NCI-H1930 (cell line): ENCODE results near the gene MOCS2.

Source experiments
- DNase-seq, 2 experiments: peaks; one replicate each; lab custom pipeline; 2025; lab: John Stamatoyannopoulos, UW

Gene MOCS2

DNA sequence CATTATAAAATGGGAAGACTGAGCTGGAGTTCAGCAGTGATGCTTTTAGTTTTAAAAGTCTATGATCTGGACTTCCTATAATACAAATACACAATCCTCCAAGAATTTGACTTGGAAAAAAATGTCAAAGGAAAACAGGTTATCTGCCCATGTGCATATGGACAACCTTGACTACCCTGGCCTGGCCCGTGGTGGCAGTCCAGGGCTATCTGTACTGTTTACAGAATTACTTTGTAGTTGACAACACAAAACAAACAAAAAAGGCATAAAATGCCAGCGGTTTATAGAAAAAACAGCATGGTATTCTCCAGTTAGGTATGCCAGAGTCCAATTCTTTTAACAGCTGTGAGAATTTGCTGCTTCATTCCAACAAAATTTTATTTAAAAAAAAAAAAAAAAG, 17.3 kb downstream of the MOCS2 start:
- DNase-seq: no peak

DNA sequence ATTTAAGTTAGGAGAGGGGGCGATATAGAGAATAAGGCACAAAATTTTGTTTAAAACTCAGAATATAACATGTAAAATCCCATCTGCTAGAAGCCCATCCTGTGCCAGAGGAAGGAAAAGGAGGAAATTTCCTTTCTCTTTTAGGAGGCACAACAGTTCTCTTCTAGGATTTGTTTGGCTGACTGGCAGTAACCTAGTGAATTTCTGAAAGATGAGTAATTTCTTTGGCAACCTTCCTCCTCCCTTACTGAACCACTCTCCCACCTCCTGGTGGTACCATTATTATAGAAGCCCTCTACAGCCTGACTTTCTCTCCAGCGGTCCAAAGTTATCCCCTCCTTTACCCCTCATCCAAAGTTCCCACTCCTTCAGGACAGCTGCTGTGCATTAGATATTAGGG, 18.3 kb downstream of the MOCS2 start:
- DNase-seq: no peak

DNA sequence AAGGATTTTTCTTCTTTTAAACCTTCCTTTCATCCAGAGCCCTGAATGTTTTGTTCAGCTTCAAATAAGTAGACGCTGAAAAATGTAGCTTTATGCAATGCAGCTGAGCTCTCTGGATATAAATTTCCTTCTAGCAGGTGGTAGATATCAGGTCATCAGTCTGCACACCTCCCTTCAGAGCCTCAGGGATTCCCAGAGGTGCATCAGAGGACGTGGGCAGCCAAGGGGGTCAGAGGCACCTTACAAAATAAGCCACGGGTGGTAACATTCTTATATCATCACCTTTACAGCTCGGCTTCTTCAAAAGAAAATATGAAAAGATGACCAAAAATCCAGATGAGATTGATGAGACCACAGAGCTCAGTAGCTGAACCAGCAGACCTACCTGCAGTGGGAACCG, 19.3 kb downstream of the MOCS2 start:
- no peak for DNase-seq

DNA sequence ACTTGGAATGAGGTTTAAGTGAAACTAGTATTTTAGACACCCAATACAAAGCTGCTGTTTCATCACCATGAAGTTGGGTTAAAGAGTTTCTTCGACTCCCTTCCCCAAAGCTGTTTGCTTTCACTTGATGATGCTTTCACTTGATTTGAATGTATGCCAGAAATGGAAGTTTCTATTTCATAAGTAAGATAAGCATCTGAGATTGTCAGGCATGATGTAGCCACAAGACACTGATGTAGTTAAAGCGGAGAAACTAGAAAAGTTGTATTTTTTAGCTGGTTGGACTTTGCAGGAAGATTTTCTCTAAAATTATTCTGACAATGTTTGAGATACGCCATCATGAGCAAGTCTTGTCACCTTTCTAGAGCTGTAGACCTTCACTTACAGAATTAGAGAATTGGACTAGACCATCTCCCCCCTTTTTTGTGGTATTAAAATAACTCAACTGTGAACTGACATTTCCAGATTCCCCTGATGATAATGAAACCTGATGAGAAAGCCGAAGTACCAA, 20.0 kb downstream of the MOCS2 start:
- DNase-seq: no peak

DNA sequence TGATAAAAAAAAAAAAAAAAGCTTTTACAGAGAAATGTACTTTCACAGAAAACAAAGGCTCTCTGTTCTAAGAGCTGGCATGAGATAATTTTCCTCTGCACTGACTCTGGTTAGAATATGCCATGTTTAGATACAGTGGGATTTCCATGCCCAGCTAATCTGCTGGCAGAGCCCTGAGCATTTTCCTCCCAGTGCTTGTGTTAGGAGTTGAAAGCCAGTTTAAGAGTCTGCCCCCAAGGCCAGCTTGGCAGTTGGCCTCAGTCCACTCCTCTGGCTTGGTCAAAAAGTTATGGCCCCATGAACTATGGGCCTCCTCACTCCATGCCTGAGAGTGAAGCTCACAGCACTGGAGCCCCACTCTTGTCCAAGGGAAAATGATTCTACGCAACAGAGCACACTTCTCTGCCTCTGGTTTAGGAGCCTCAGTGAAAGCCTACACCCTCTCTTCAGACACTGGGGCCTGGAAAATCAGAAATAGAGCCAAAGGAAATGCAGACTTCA, 21.9 kb downstream of the MOCS2 start:
- no peak for DNase-seq

DNA sequence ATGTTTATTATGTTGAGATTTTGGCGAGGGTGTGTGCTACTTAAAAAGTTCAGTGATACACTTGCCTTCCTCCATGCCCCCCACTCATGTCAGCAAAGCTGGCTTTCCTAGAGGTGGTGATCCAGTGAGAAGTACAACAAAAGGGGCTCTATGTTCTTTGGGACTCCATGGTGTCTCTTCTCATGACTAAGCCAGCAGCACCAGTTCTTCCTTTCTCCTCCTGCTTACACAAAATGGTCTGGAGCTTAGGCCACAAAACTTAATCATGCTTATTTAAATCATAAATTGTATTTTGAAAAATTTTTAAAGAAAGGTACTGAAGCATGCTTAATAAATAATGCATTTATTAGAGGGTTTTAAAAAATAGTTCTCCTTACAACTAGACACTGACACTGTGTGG, 22.4 kb downstream of the MOCS2 start:
- no peak for DNase-seq

DNA sequence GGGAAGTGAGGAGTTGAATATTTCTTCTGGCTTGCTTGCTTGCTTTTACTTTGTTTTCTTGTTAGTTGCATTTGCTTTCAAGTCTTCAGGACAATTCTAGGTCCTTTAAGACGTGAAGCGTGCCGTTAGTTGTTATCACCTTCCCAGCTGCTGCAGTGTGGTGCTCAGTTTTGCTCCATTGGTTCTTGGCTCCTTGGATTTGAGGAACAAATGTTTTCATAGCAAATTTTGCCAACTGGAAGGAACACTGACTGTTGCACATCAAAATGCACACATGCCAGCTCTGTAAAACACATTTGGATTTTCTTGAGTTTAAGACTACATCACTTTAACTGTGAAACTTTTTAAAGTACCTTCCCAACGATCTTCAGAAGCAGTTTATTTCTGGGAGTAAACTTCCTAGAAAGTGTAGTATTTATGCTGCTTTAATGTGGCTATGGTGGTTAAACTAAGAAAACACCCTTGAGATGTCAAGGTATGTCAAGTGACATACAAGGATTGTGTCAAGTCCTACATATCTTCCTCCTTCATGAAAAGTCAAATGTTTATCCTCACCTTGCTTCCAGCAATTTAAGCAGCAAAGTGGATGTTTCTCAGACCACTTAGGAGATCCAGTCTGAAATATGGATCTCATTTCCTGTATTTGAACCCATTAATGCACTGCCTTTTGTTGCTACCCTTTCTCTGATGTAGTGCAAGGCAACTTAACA, 24.9 kb downstream of the MOCS2 start:
- DNase-seq: no peak

DNA sequence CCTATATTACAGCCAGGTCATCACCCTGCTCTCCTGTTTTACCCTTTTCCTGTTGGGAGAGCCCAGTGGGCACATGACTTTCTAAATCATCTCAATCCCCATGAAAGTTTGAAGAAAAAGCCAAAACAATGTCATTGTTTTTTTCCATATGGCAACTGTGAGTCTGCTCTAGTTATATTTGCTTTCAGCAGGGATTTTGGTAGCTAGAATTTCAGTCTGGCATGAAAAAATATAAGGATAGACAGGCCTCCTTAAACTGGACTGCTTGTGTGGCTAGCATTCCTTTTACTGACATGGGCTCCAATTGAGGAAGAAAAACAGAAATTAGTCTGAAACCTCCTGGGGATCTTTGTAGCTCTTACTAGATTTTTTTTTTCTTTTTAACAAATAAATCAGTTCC, 25.6 kb downstream of the MOCS2 start:
- no peak for DNase-seq

DNA sequence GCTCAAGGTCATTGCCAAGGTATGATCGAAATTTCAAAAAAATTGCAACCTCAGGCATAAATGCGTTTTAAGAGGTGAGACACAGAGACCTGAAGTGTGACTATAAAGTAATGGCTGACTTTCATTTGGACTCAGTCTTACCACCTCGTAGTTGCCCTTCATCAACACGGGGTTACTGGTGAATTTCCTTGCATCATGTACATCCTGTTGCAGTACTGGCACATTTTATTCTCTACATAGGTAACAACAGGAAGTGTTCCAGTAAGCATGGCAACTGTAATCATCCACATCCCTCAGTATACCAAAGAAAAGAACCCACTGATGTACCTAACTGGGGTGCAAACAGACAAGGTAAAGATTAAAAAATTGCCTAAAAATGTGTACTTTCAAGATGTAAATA, 29.3 kb downstream of the MOCS2 start:
- DNase-seq: no peak

DNA sequence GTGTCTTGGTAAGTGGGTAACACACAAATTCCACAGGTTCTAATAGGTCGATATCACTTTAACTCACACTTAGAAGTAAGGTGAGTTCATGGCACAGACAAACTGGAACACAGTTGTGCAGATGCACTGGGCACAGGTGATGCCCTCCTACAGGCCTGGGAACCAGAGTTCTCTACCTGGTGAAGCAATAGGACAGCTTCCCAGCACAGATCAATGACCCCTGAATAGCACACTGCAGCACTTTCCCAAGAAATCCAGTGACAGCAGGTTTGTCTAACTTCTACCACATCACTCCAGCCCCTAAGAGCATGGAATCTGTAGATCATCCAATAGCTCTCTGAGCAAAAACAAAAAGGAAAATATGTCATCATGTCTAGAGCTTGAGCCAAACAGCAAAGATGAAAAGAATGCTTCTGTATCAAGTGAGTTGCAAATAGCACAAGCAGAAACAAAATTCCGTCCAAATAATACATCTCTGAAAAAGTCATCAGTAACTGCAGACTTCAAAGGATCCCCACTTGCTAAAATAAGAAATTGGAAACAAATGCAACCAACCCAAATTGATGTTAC, 33.5 kb downstream of the MOCS2 start:
- DNase-seq: no peak

DNA sequence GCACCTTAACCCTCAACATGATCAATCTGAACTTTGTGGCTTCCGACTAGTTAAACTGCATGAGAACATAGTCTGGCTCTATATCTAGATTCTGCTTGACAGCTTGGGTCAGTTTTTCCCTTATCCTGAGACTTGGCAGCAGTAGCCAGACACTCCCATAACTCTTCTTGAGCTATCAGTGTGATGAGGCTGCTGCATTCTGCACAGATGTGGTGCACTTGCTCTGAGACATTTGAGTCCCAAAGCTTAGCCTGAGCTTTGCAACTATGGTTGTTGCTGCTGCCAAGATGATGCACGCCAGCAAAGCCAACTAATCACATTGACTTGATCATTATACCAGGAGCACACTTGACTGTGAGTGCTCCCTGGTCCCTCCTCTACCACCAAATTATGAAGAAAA, 36.2 kb downstream of the MOCS2 start:
- no peak for DNase-seq

DNA sequence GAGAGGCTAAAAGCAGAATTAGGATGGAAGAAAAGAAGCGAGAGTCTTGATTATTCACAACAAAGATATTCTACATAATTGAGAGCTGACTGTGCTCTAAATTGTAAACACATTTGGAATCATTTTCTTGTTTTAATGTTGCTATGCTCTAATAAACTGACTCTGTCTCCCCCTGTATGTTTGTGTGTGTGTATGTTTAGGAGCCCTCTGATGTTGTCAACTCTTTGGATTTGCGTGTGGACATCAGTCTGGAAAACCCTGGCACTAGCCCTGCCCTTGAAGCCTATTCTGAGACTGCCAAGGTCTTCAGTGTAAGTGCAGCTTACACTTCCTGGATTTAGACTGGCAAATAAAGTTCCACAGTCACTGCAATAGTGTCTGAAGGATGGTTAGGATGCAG, 37.8 kb downstream of the MOCS2 start:
- DNase-seq: no peak

DNA sequence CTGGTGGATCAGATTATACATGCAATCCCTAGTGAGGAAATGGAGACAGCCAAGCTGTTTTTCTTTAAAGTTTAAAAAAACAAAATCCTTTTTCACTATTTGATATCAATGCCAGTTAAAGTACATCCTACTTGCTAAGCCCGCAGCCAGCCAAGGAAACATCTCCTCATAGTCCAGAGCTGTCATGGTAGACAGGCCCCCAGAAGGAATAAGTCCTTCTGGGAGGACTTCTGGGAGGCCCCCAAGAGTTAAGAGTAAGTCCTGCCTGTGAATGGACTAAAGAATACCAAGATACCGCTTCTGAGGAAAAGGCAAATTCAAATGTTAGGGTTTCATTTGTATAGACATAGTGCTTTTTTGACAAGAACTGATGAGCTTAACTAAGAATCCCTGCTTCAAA, 38.3 kb downstream of the MOCS2 start:
- DNase-seq: no peak

DNA sequence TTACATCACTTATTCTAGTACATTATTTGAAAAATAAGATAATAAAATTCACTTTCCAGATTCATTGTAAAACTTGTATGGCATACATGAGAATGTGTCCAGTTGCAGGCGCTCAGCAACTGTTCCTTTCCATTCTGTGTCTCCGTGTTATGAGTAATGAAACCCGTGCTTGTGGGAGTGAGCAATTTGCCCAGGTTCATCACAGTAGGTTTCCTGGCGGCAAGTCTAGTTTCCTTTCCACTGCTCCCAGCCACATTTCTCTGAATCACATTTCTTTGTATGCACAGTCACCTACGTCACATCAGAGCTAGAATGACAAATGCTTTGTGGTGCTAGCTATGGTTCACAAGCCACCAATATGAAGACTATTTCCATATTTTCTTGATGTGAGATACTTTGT, 39.9 kb downstream of the MOCS2 start:
- no peak for DNase-seq

DNA sequence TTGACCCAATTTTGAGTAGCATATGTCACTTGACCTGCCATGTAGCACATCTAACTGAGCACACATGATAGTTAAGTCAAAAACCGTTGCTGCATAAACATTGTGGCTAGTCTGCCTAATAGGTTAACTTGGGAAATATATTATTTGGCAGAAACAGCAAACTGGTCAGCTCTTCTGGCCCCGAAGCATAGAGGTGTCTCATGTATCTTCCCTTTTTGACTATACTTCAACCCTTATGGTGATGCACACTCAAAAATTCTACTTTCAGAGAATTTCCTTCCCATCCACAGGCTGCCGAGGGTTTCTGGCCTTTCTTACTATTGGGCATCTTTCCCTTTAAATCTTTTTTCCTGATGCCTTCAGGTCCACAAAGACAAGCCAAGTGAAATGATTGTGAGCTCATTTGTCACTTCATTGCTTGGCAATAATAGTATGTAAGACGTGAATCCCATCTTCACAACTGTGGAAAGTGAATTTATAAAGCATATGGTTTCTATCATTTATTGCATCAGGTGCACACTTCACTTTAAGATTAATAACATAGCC, 41.2 kb downstream of the MOCS2 start:
- no peak for DNase-seq

DNA sequence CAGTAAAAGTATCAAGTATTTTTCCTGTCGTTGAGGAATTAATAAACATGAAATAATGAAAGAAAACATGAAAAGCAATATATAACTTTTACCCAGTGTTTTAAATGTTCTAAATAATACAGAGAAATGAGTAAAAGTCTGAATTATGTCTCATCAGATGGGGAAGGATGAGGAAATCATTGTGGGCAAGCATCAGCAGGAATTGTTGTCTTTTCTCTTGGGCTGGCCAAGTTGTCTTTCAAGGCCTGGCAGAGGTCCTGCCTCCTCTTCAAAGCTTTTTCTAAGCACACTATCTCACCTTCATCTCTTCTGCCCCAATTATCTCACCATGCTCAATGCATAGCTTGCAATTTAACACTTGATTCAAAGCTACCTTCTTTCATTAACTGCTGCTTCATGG, 41.9 kb downstream of the MOCS2 start:
- DNase-seq: no peak

DNA sequence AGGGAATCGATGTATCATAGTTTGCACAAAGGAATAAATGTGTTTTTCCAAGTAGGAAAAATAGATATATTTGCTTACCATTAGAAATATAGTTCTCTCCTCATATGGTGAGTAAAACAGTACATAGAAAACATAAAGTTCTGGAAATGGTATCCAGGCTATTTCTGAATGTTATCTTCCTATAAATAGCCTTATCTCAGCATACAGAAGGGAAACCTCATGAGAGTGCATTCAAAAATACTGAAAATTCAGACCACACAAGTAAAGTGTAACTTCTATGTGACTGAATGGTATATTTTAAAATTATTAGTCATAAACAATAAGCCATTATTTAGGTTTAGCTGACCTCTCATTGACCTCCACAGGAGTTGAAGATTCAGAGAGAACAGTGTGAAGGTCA, 43.5 kb downstream of the MOCS2 start:
- no peak for DNase-seq

DNA sequence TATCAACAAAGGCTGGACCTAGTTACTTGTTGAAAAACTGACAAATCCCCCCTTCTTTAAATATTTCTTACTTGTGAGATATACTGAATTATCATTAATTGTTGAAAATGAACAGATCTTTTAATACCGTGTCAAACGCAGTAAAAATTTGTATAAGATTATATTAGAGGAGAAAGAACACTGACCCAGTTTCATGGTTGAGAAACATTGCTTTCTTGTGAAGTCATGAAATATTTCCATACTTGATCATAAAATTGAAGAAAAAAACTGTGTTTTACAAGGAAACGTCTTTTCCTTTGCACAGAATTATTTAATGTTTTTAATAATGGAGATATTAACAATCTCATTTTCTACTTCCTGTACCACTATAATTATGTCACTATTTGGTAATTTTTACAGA, 45.8 kb downstream of the MOCS2 start:
- no peak for DNase-seq

DNA sequence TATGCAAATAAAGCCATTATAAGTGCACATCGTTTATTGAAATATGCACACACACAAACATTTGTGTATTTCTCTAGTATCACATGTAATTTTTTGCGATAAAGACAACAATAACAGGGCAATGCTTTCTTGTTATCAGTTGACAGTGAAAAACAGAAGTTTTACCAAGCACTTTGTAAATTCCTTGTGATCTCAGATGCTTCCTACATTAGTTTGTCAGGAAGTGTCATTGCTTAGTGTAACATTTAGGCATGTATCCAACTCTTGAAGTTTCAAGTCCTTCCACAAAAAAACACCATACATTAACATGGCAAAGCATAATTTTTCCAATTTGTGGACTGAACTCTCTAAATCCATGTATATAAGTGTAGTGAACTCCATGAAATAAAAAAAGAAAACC, 46.4 kb downstream of the MOCS2 start:
- DNase-seq: no peak

DNA sequence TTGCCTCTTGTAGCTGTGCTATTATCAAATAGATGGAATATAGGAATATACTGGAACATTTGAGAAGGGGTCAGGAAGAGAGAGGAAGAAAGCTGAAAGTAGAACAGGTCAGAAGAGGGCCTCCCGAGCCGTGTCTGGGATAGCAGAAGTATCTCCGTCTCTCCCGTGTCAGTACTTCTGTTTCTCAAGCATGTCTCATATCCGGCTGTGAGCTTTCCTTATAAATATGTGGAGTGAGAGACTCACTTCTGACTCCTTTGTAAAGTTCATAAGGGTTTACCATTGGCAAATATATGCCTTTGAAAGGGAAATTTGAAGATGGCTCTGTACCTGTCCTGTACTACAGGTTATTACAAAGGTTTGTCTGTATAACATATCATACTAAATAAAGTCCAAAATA, 50.3 kb downstream of the MOCS2 start:
- DNase-seq: no peak

DNA sequence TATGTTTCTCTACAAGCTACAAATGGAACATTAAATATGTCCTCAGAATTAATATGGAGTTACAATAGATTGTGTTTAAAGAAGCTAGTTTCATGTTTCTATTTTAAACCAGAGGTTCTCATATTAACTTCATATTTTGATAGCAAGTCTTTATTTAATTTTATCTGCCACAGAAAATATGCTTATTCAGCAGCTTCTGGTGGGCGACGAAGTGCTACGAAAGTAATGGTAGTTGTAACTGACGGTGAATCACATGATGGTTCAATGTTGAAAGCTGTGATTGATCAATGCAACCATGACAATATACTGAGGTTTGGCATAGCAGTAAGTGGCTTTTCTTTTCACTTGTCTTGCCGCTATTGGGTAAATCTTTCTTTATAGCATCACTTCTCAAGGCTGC, 54.2 kb downstream of the MOCS2 start:
- no peak for DNase-seq

DNA sequence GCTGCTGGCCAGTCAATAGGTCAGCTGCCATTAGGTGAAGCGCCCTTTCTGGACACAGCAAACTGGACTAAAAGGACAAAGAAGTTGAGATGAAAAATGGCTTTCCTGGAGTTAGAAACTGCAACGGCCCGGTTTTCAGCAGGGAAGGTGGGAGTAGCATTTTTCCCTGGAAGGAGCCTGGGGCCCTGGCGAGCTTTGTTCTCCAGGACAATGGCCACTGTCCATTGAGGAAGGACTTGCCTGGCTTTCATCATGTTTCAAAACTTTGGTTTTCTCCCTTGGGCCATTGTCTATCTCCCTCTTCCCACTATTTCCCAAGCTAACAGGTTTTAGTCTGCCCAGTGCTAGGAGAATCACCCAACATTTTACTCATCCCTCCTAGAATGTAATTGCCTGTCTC, 56.2 kb downstream of the MOCS2 start:
- no peak for DNase-seq

DNA sequence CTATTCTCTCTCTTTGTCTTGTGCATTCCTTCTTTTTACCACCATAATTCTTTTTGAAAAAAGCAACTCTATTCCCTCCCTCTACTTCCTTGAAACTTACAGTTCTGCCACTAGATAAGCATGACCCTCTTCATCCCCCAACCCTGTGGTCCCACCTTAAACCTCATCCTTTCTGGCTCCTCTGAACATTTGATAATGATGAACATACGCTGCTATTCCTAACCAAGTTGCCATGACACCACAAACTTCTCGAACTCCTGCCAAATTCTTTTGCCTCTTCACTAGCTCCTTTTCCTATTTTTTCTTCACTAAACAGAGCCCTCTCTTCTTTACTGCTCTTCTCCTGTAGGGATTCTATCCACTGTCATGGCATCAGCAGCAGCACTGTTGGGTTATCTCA, 57.1 kb downstream of the MOCS2 start:
- no peak for DNase-seq

DNA sequence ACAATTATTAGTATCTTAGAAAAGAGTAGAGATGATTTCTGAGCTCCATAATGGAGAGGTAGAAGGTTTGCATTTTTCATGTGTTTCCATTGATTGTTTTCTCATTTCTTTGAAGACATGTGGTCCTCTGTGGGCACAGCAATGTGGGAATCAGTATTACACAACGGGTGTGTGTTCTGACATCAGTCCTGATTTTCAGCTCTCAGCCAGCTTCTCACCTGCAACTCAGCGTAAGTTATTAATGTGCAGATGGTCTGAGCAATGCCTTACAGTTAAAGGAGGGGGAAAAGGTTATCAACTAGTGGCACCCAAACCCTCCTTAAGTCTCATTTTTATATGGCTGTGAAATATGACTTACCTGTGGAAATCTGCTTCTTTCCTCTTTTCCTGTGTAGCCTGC, 61.3 kb downstream of the MOCS2 start:
- no peak for DNase-seq
